K562 (cell line): Measurements from ENCODE around the gene ANAPC16. TPM values are rescaled to one million over a fixed set of nuclear protein-coding genes. Genes with fewer than 3 reads are reported as not detected.
A peak's percentile ranks its signal among the peaks of the same experiment; 100 is the strongest.

Experiments used
- CAMTA2 ChIP-seq: fragments of 250-450 bp; sonication (Bioruptor Pico); conservative IDR thresholded peaks from 2 replicates; pipeline ENCODE4 v1.5.1; 2022
- CBX5 ChIP-seq: IDR thresholded peaks from 2 replicates; pipeline ENCODE4 v1.6.1; 2014; ENCODE audit warnings: low read depth, borderline replicate concordance
- ELK3 ChIP-seq: fragments of 450-650 bp; formaldehyde crosslinking; IDR thresholded peaks from 2 replicates; pipeline ENCODE4 v1.4.0; 2020; ENCODE audit warnings: mild to moderate bottlenecking
- FIP1L1 ChIP-seq: fragments of 200-400 bp; formaldehyde crosslinking; IDR thresholded peaks from 2 replicates; pipeline ENCODE4 v1.6.1; 2018; ENCODE audit warnings: mild to moderate bottlenecking, low read depth, low read length; ENCODE audit not compliant: poor library complexity, severe bottlenecking
- FOXK1 ChIP-seq: sonication (generic); formaldehyde crosslinking; IDR thresholded peaks from 2 replicates; pipeline ENCODE4 v1.8.0; 2022; ENCODE audit warnings: missing genetic modification reagents, mild to moderate bottlenecking, borderline replicate concordance
- FOXM1 ChIP-seq, 2 experiments: fragments of 450-650 bp in 1 of 2; sonication (generic) in 1 of 2; formaldehyde crosslinking in 1 of 2; IDR thresholded peaks; 2 replicates each; pipeline versions ENCODE4 v1.6.1 to v1.9.0; 2017 to 2022; ENCODE audit warnings: low read depth in 2 of 2, mild to moderate bottlenecking in 2 of 2, missing genetic modification reagents in 1 of 2, moderate library complexity in 1 of 2
- HMGN3 ChIP-seq: IDR thresholded peaks from 2 replicates; pipeline ENCODE4 v1.6.1; 2011; ENCODE audit warnings: borderline replicate concordance, low read depth, mild to moderate bottlenecking, mixed read lengths, low read length; ENCODE audit not compliant: insufficient read length; ENCODE audit errors: extremely low read depth
- KLF1 ChIP-seq: fragments of 450-650 bp; IDR thresholded peaks from 2 replicates; pipeline ENCODE4 v1.6.1; 2016; ENCODE audit warnings: missing genetic modification characterization, missing compliant biosample characterization
- MCM5 ChIP-seq: fragments of 450-650 bp; IDR thresholded peaks from 2 replicates; pipeline ENCODE4 v1.6.1; 2016; ENCODE audit warnings: low read depth
- MECOM ChIP-seq: fragments of 250-450 bp; sonication (Bioruptor Pico); IDR thresholded peaks from 2 replicates; pipeline ENCODE4 v1.8.0; 2022; ENCODE audit warnings: inconsistent platforms
- MIER1 ChIP-seq: fragments of 450-650 bp; IDR thresholded peaks from 2 replicates; pipeline ENCODE4 v1.6.1; 2016; ENCODE audit warnings: antibody characterized with exemption, mild to moderate bottlenecking, low read depth
- NFXL1 ChIP-seq: fragments of 450-650 bp; formaldehyde crosslinking; IDR thresholded peaks from 2 replicates; pipeline ENCODE4 v1.4.0; 2021; ENCODE audit warnings: mild to moderate bottlenecking
- PTBP1 ChIP-seq: fragments of 200-400 bp; formaldehyde crosslinking; IDR thresholded peaks from 2 replicates; pipeline ENCODE4 v1.6.1; 2017; ENCODE audit warnings: low read depth, low read length
- RNF2 ChIP-seq: sonication (generic); IDR thresholded peaks from 2 replicates; pipeline ENCODE4 v1.6.1; 2016
- SP1 ChIP-seq: sonication (generic); formaldehyde crosslinking; IDR thresholded peaks from 2 replicates; pipeline ENCODE4 v1.8.1; 2022; ENCODE audit warnings: mild to moderate bottlenecking, missing genetic modification reagents
- STAT6 ChIP-seq: sonication (generic); formaldehyde crosslinking; IDR thresholded peaks from 2 replicates; pipeline ENCODE4 v1.8.1; 2023; ENCODE audit warnings: mild to moderate bottlenecking, missing genetic modification reagents
- TAF1 ChIP-seq: IDR thresholded peaks from 2 replicates; pipeline ENCODE4 v1.6.1; 2011; ENCODE audit warnings: mild to moderate bottlenecking, low read length, moderate library complexity; ENCODE audit not compliant: insufficient read depth, control insufficient read depth, severe bottlenecking; ENCODE audit errors: extremely low read depth
- ZC3H11A ChIP-seq: IDR thresholded peaks from 2 replicates; pipeline ENCODE4 v1.6.1; 2012; ENCODE audit warnings: low read depth, low read length, improper control_type of control experiment
- ZNF24 ChIP-seq: fragments of 450-650 bp; IDR thresholded peaks from 2 replicates; pipeline ENCODE4 v1.6.1; 2016
- ZNF592 ChIP-seq: fragments of 450-650 bp; IDR thresholded peaks from 2 replicates; pipeline ENCODE4 v1.6.1; 2017; ENCODE audit warnings: antibody characterized with exemption, mild to moderate bottlenecking
- polyA plus RNA-seq, 8 experiments: library from polyadenylated mRNA; depleted of rRNA in 4 of 8; stranded (reverse) in 5 of 8; unstranded in 3 of 8; fragments of >200 nt; fragmentation: Nextera tagmentation in 2 of 8; fragmentation: Illumina TruSeq in 1 of 8; extraction: Ambion mirVana in 2 of 8; extraction: Trizol in 1 of 8; gene quantifications; 2 replicates each; pipeline versions ENCODE4 v1.2.1 to v1.2.3, GENCODE V29; 2011 to 2014; ENCODE audit warnings: inconsistent platforms in 1 of 8, missing spikeins in 1 of 8
- total RNA-seq, 7 experiments: library from RNA; depleted of rRNA in 6 of 7; stranded (reverse); fragments of >200 nt in 6 of 7; fragmentation: Illumina TruSeq in 2 of 7; extraction: Trizol in 2 of 7; gene quantifications; 2 replicates each; pipeline versions ENCODE4 v1.2.1 to v1.2.3, GENCODE V29; 2011 to 2021; ENCODE audit warnings: low replicate concordance in 1 of 7

The ANAPC16 gene
- total and polyA plus RNA-seq, 9 of the 15 experiments (the other 6 are each of a cell fraction or from before 2014, with no cell fraction given), result 42.6 to 208 (median 108) TPM

GRCh38 chr10:72254813-72255568, 39.2 kb downstream of the ANAPC16 start (continued):
- peak; percentile 94 for TF ChIP-seq ZNF592
- TF ChIP-seq HMGN3, result peak; percentile 32
- peak; percentile 65; the same call in 1 of the 2 replicates for TF ChIP-seq SP1 (CRISPR knock-in tag)
- no peak for TF ChIP-seq KLF1 (tag)
- TF ChIP-seq TAF1, result peak; percentile 24
- TF ChIP-seq ELK3 (CRISPR knock-in tag), result no peak
- no peak for TF ChIP-seq MIER1
- no peak for TF ChIP-seq PTBP1
- TF ChIP-seq MCM5, result no peak
- TF ChIP-seq RNF2, result peak; percentile 44; the same call in 1 of the 2 replicates
- no peak for TF ChIP-seq FOXK1 (CRISPR knock-in tag)
- peak; percentile 39 for TF ChIP-seq MECOM (CRISPR knock-in tag)
- TF ChIP-seq NFXL1 (CRISPR knock-in tag), result 0 out of 2 replicates have a peak, but pooled peaks have one; percentile 45
- peak; percentile 12; the same call in 1 of the 2 replicates for TF ChIP-seq ZNF24
- no peak for TF ChIP-seq CBX5
- TF ChIP-seq FOXM1 (IDR thresholded peaks at IDR 0.05; ENCODE audit: low read depth), result peak; percentile 50; the same call in 1 of the 2 replicates
- TF ChIP-seq FOXM1 (CRISPR knock-in tag; IDR thresholded peaks at IDR 0.05; ENCODE audit: low read depth), result 0 out of 2 replicates have a peak, but pooled peaks have one; percentile 57
- TF ChIP-seq FIP1L1, result no peak
- TF ChIP-seq CAMTA2 (CRISPR knock-in tag), result peak; percentile 75; the same call in 1 of the 2 replicates
- TF ChIP-seq ZC3H11A, result 0 out of 2 replicates have a peak, but pooled peaks have one; percentile 12
- TF ChIP-seq STAT6 (CRISPR knock-in tag), result peak; percentile 51; the same call in 1 of the 2 replicates
